ENCODE results near the gene TEC. TPM values are rescaled to one million over a fixed set of nuclear protein-coding genes. Genes with fewer than 3 reads are reported as not detected.

The TEC gene
- total and polyA plus RNA-seq, 9 of the 15 experiments (the other 6 are each of a cell fraction or from before 2014, with no cell fraction given): 5.3 to 14.7 (median 8.8) TPM

- TF ChIP-seq TAF9B (IDR thresholded peaks at IDR 0.05; ENCODE audit: partially characterized antibody) (peak; percentile 31), NR2C2 (CRISPR knock-in tag; IDR thresholded peaks at IDR 0.05) (no peak), NR2C2 (tag; IDR thresholded peaks at IDR 0.05) (0 out of 2 replicates have a peak, but pooled peaks have one; percentile 14), RCOR1 (IDR thresholded peaks at IDR 0.05; ENCODE audit: borderline replicate concordance in 1 of 2, low read depth in 2 of 2, low read length in 2 of 2) (peak in 1 of 2 experiments; percentile 73; a peak in 2 of 4 replicates), MCM5 (IDR thresholded peaks at IDR 0.05; ENCODE audit: low read depth) (no peak), THAP12 (CRISPR knock-in tag; IDR thresholded peaks at IDR 0.05) (no peak), CHD2 (IDR thresholded peaks at IDR 0.05; ENCODE audit: low read depth, low read length) (no peak), NCOR1 (IDR thresholded peaks at IDR 0.05) (peak; percentile 39; the same call in 1 of the 2 replicates), COPS2 (conservative IDR thresholded peaks at IDR 0.05) (no peak), BMI1 (IDR thresholded peaks at IDR 0.05; ENCODE audit: low read length) (no peak), CREM (IDR thresholded peaks at IDR 0.05; ENCODE audit: low read depth) (no peak), CBFA2T2 (conservative IDR thresholded peaks at IDR 0.05) (peak; percentile 43), ZNF518B (CRISPR knock-in tag; IDR thresholded peaks at IDR 0.05) (no peak), SAP30 (IDR thresholded peaks at IDR 0.05; ENCODE audit: borderline replicate concordance, insufficient read depth, low read depth, low read length, poor library complexity, severe bottlenecking) (no peak), HDAC3 (IDR thresholded peaks at IDR 0.05; ENCODE audit: borderline replicate concordance, partially characterized antibody) (peak; percentile 44), TEAD1 (CRISPR knock-in tag; IDR thresholded peaks at IDR 0.05) (peak in 1 of 2 experiments; percentile 29; a peak in 1 of 4 replicates), CC2D1A (IDR thresholded peaks at IDR 0.05) (no peak; the same call in 1 of the 2 replicates), NFYB (IDR thresholded peaks at IDR 0.05; ENCODE audit: extremely low read depth, insufficient read length) (no peak), POLR3A (IDR thresholded peaks at IDR 0.05; ENCODE audit: borderline replicate concordance, extremely low read depth, insufficient read depth, insufficient read length) (no peak), GABPB1 (CRISPR knock-in tag; IDR thresholded peaks at IDR 0.05) (no peak)
These were observed 22.3 kb downstream of the TEC start (continued) for GRCh38 chr4:48247142-48247877.

Data from K562 (cell line).